Sigmoid colon (tissue), 4 donors: ENCODE measurements around the gene JMJD1C.

ENCODE experiments used
- POLR2AphosphoS5 ChIP-seq, 4 donors: sonication (generic); formaldehyde crosslinking; IDR thresholded peaks; one replicate each; pipeline ENCODE4 v1.6.1; 2017; ENCODE audit warnings: antibody characterized with exemption in 4 of 4
- TF ChIP-seq, protein P1 (sequence below), 4 experiments: fragments of 450-650 bp in 3 of 4; fragments of 200-600 bp in 1 of 4; IDR thresholded peaks; one replicate each; pipeline ENCODE4 v1.5.1; 2016 to 2019; ENCODE audit warnings: antibody characterized with exemption in 4 of 4, mild to moderate bottlenecking in 3 of 4, moderate library complexity in 2 of 4

- TF ChIP-seq POLR2AphosphoS5 (IDR thresholded peaks at IDR 0.05), result no peak
- TF ChIP-seq, protein P1, sequence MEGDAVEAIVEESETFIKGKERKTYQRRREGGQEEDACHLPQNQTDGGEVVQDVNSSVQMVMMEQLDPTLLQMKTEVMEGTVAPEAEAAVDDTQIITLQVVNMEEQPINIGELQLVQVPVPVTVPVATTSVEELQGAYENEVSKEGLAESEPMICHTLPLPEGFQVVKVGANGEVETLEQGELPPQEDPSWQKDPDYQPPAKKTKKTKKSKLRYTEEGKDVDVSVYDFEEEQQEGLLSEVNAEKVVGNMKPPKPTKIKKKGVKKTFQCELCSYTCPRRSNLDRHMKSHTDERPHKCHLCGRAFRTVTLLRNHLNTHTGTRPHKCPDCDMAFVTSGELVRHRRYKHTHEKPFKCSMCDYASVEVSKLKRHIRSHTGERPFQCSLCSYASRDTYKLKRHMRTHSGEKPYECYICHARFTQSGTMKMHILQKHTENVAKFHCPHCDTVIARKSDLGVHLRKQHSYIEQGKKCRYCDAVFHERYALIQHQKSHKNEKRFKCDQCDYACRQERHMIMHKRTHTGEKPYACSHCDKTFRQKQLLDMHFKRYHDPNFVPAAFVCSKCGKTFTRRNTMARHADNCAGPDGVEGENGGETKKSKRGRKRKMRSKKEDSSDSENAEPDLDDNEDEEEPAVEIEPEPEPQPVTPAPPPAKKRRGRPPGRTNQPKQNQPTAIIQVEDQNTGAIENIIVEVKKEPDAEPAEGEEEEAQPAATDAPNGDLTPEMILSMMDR (IDR thresholded peaks at IDR 0.05), result no peak
Observed at GRCh38 chr10:63128443-63128842, 337.3 kb downstream of the JMJD1C start.
